ENCODE results near the gene CPAMD8. TPM values are rescaled to one million over a fixed set of nuclear protein-coding genes. Genes with fewer than 3 reads are reported as not detected.

CPAMD8 gene
- total and polyA plus RNA-seq, 10 of the 15 experiments (the other 5 are each of a cell fraction or from before 2014, with no cell fraction given), result 0.12 to 0.97 (median 0.25) TPM; not detected in 3

GRCh38 chr19:16872728-16873127 lies 153.9 kb downstream of the CPAMD8 start (continued):
- TF ChIP-seq NKRF (conservative IDR thresholded peaks at IDR 0.05), result no peak

DNA sequence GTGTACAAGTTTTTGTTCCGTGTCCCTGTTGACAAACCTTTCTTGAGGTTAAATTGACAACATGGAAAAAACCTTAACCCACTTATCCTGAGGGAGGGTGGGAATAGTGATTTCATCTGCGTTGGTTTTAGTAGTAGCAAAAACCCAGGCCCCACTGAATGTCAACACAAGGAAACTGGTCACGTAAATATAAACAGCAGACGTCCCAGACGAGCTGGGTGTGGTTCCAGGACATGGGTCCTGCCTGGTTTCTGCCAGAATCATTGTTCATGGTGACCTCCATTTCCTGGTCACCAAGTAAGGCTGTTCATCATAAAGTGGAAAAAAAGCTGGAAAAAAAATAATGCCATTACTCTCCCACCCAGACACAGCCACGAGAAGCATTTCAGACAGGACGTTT lies 154.7 kb downstream of the CPAMD8 start:
- Histone ChIP-seq H3K9me3 (replicated peaks; ENCODE audit: control insufficient read depth, insufficient read depth, low read length) (peaks cover 8% of the 10 kb centered on the region; the same call in 2 of the 3 replicates), H3K4me1 (ENCODE audit: control insufficient read depth, insufficient read depth, low read length) (peaks cover 5% of the 10 kb centered on the region), H4K20me1 (ENCODE audit: control insufficient read depth, insufficient read depth) (no peaks in the 10 kb centered on the region), H3K27me3 (replicated peaks in 1 of 2; ENCODE audit: control insufficient read depth in 2 of 2, insufficient read depth in 2 of 2, low read length in 1 of 2) (no peaks in the 10 kb centered on the region), H3K27ac (ENCODE audit: control insufficient read depth, insufficient read depth) (no peak overlapping the region), H3K79me2 (ENCODE audit: control insufficient read depth, insufficient read depth, low read length) (no peaks in the 10 kb centered on the region), H3K4me3 (no peak overlapping the region), H2AFZ (ENCODE audit: control insufficient read depth, low read depth, low read length) (no peak overlapping the region), H3K36me3 (ENCODE audit: control insufficient read depth in 2 of 2, insufficient read depth in 2 of 2, low read length in 1 of 2) (peaks cover 14 to 25% of the 10 kb centered on the region in 2 experiments), H3K4me2 (ENCODE audit: control insufficient read depth, insufficient read depth) (no peak overlapping the region), H3K9ac (ENCODE audit: control insufficient read depth, insufficient read depth, low read length) (no peak overlapping the region)
- in situ Hi-C loops (cut with MboI), result no loop called here
- no peak for FAIRE-seq
- CTCF ChIA-PET, result no interaction called here
- RAD21 ChIA-PET (ENCODE audit: unreplicated experiment), result no interaction called here
- TF ChIP-seq PBX3 (IDR thresholded peaks at IDR 0.05; ENCODE audit: insufficient replicate concordance, low read depth, low read length), result no peak
- no peak for TF ChIP-seq POLR2A (IDR thresholded peaks at IDR 0.05; ENCODE audit: low read depth, low read length)
- no peak for TF ChIP-seq MXI1 (IDR thresholded peaks at IDR 0.05; ENCODE audit: low read depth, low read length)
- no peak for TF ChIP-seq BHLHE40 (IDR thresholded peaks at IDR 0.05; ENCODE audit: borderline replicate concordance in 1 of 2, low read depth in 2 of 2, low read length in 1 of 2)
- TF ChIP-seq POU2F2 (IDR thresholded peaks at IDR 0.05; ENCODE audit: borderline replicate concordance, low read depth, low read length), result no peak
- no peak for TF ChIP-seq NR2F1 (conservative IDR thresholded peaks at IDR 0.05)
- TF ChIP-seq CBX5 (IDR thresholded peaks at IDR 0.05; ENCODE audit: low read depth), result no peak
- no peak for TF ChIP-seq NKRF (conservative IDR thresholded peaks at IDR 0.05)
- no peak for TF ChIP-seq PAX5 (IDR thresholded peaks at IDR 0.05; ENCODE audit: borderline replicate concordance, low read depth, low read length)
- no peak for TF ChIP-seq ZBED1 (IDR thresholded peaks at IDR 0.05; ENCODE audit: borderline replicate concordance)
- TF ChIP-seq ATF3 (IDR thresholded peaks at IDR 0.05; ENCODE audit: borderline replicate concordance, extremely low read depth, low read depth, low read length), result no peak
- WGBS (ENCODE audit: insufficient coverage, insufficient replicate concordance, low lambda C conversion rate, missing lambda C conversion rate), result 98% methylated on average over 7 of the region's 7 CpGs
- no peak for ATAC-seq
- TSS peak; percentile 48 for BruUV-seq (replicated peaks)
- SMC1A ChIA-PET (ENCODE audit: uncharacterized antibody, unreplicated experiment), result no interaction called here
- DNase-seq (ENCODE audit: low read depth, low spot score), result no peak
- POLR2A ChIA-PET, result interaction anchor here (0.6 kb wide), 1 partner anchor 140 kb away, joined by 3 read pairs; no protein-coding TSS in a partner anchor
- intact Hi-C loops (cut with micrococcal nuclease; ENCODE audit: unreplicated experiment), result no loop called here

Data from GM12878 (cell line).